Stimulated activated CD8-positive, alpha-beta memory T cell treated with anti-CD3 and anti-CD28 coated beads, Interleukin-7, amount 100 ng/mL, for 4 hours (primary cell): Measurements from ENCODE around the gene POMP.

Source experiments
- DNase-seq, 2 donors: peaks; one replicate each; pipeline ENCODE4 v3.0.0-alpha.2; 2020; ENCODE audit warnings: low read depth in 2 of 2

The POMP gene

GRCh38 chr13:28658796-28659620, at the start of gene POMP:
Gene POMP (plus strand): TSS chr13:28659130. CDS start chr13:28659185, 55 bp downstream.
- DNase-seq = peak; percentile 86 to 88

- no peak for DNase-seq
These were observed 49.5 kb upstream of the POMP start for GRCh38 chr13:28609381-28609780.

GRCh38 chr13:28609926-28610325, 49.0 kb upstream of the POMP start:
- no peak for DNase-seq

GRCh38 chr13:28610996-28611395, 47.9 kb upstream of the POMP start:
- DNase-seq = no peak

- DNase-seq = no peak
These were observed 47.2 kb upstream of the POMP start for GRCh38 chr13:28611654-28612131.

- DNase-seq = no peak
These were observed 45.4 kb upstream of the POMP start for GRCh38 chr13:28613562-28613961.

- no peak for DNase-seq
These were observed 42.9 kb upstream of the POMP start for GRCh38 chr13:28615916-28616446.

GRCh38 chr13:28618230-28618994, 40.5 kb upstream of the POMP start:
- DNase-seq = no peak

GRCh38 chr13:28620011-28620830, 38.7 kb upstream of the POMP start:
- no peak for DNase-seq

GRCh38 chr13:28621449-28621848, 37.5 kb upstream of the POMP start:
- no peak for DNase-seq

GRCh38 chr13:28622286-28622685, 36.6 kb upstream of the POMP start:
- no peak for DNase-seq

- no peak for DNase-seq
These were observed 34.9 kb upstream of the POMP start for GRCh38 chr13:28623782-28624706.

GRCh38 chr13:28624707-28625432, 34.1 kb upstream of the POMP start:
- DNase-seq = no peak

- no peak for DNase-seq
These were observed 32.7 kb upstream of the POMP start for GRCh38 chr13:28626266-28626665.

GRCh38 chr13:28628241-28628640, 30.7 kb upstream of the POMP start:
- no peak for DNase-seq

- DNase-seq = no peak
These were observed 28.1 kb upstream of the POMP start for GRCh38 chr13:28630869-28631268.

- DNase-seq = no peak
These were observed 27.1 kb upstream of the POMP start for GRCh38 chr13:28631801-28632200.

- DNase-seq = no peak
These were observed 22.9 kb upstream of the POMP start for GRCh38 chr13:28636069-28636468.

GRCh38 chr13:28636677-28637317, 22.1 kb upstream of the POMP start:
- peak; percentile 15 for DNase-seq
